ENCODE results near the gene PTGDR.
A peak's percentile ranks its signal among the peaks of the same experiment; 100 is the strongest.

Gene PTGDR

GRCh38 chr14:52310541-52310940 is 43.0 kb downstream of the PTGDR start:
- DNase-seq (ENCODE audit: low read depth in 3 of 3) = no peak

GRCh38 chr14:52312931-52313355 is 45.4 kb downstream of the PTGDR start:
- DNase-seq (ENCODE audit: low read depth in 3 of 3) = no peak

GRCh38 chr14:52313462-52313861 is 46.0 kb downstream of the PTGDR start:
- DNase-seq (ENCODE audit: low read depth in 3 of 3) = no peak

- DNase-seq (ENCODE audit: low read depth in 3 of 3) = peak; percentile 55 to 65 (median 65)
These were observed 46.6 kb downstream of the PTGDR start, which contains the start of gene PTGER2 for GRCh38 chr14:52313903-52314594. Gene PTGER2 (plus strand): TSS chr14:52314312. CDS start chr14:52314549, 237 bp downstream.

- DNase-seq (ENCODE audit: low read depth in 3 of 3) = peak in 2 of 3 experiments; percentile 11 to 36
These were observed 47.3 kb downstream of the PTGDR start for GRCh38 chr14:52314595-52315354.

GRCh38 chr14:52315355-52315718 is 47.8 kb downstream of the PTGDR start:
- no peak for DNase-seq (ENCODE audit: low read depth in 3 of 3)

- DNase-seq (ENCODE audit: low read depth in 3 of 3) = no peak
These were observed 50.6 kb downstream of the PTGDR start for GRCh38 chr14:52318062-52318461.

- DNase-seq (ENCODE audit: low read depth in 3 of 3) = no peak
These were observed 51.5 kb downstream of the PTGDR start for GRCh38 chr14:52318826-52319645.

- DNase-seq (ENCODE audit: low read depth in 3 of 3) = no peak
These were observed 52.4 kb downstream of the PTGDR start for GRCh38 chr14:52319919-52320318.

- DNase-seq (ENCODE audit: low read depth in 3 of 3) = no peak
These were observed 57.6 kb downstream of the PTGDR start for GRCh38 chr14:52325126-52325525.

- no peak for DNase-seq (ENCODE audit: low read depth in 3 of 3)
These were observed 58.1 kb downstream of the PTGDR start for GRCh38 chr14:52325630-52326029.

Measured in stimulated activated CD4-positive, alpha-beta T cell treated with anti-CD3 and anti-CD28 coated beads, TNF-alpha, amount 100 ng/mL, for 4 hours (primary cell).